GM21447 (cell line): ENCODE results near the gene POU2AF2.

Experiments
- ATAC-seq: cut with Tn5 transposase; IDR thresholded peaks from one replicate; pipeline ENCODE4 v1.9.1; 2021; ENCODE audit not compliant: unreplicated experiment

The POU2AF2 gene

GRCh38 chr11:111327908-111328624, 82.5 kb downstream of the POU2AF2 start:
- no peak for ATAC-seq

DNA sequence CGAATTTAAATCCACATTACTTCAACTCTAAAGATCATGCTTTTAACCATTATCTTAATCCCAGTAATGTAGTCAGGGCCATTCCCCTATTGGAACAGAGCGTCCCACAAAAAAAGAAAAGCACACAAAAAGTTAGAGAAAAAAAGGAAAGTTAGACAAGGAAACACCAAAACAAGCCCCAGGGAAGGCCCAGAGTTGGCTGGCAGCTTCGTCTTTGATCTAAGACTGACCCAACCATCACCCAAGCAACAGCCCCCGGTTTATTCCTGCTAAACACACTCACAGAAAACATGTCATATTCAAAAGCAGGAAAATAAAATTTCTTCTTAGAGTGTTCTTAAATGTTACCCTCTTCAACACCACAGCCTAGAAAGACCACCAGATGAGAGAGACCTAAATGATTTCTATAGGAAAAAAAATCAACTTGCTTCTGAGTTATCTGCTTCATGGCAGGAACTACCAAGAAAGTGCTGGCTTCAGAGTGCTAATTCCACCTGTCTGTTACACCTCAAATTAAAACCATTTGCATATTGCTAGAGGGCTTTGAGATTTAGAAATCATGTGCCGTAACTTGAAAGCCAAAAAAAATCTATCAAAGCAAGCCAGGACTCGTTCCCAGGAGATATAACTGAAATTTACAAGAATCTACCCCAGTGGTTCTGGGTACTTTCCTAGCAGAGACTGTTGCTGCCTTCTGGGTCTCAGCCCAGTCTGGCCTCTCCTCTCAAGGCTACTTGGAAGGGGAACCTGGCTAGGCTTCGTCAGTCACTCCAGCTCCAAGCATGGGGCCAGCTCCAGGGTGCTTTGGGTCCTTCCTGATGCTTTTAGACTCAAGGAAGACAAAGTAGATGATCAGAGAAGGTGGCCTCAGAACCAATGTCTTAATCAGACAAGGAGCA, 84.0 kb downstream of the POU2AF2 start:
- no peak for ATAC-seq

- ATAC-seq: no peak
Observed at GRCh38 chr11:111330234-111330893, 84.8 kb downstream of the POU2AF2 start.

DNA sequence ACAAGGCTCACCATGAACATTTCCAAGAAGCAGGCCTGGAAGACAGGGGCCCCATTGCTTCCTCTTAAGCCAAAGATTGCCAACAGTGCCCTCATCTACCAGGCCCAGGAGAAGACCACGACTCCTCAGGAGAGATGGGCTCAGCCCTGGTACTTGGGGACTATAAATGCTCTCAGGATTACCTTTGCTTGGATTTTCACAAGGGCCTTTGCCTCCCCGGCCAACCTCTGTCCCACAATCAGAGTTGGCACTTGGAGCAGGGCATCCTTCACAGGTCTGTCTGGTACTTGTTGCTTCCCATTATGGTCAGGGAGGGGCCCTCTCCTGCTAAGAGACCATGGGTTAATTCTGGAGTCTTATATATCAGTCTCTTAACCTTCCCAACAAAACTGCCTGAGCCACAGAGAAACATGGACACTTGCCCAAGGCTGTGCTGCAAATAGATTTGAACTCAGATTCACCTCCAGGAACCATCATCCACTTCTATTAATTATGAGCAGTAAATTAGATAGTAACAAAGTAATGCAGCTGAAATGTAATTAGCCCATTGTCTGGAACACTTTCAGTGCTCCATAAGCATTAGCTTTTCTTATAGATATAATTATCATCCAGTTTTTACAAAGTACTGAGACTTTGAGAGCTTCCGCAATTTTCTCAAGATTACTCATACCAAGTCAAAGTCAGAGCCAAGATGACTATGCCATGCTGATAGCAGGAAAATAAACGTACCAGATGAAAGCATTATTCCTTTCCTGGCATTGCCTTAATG, 86.4 kb downstream of the POU2AF2 start:
- no peak for ATAC-seq

DNA sequence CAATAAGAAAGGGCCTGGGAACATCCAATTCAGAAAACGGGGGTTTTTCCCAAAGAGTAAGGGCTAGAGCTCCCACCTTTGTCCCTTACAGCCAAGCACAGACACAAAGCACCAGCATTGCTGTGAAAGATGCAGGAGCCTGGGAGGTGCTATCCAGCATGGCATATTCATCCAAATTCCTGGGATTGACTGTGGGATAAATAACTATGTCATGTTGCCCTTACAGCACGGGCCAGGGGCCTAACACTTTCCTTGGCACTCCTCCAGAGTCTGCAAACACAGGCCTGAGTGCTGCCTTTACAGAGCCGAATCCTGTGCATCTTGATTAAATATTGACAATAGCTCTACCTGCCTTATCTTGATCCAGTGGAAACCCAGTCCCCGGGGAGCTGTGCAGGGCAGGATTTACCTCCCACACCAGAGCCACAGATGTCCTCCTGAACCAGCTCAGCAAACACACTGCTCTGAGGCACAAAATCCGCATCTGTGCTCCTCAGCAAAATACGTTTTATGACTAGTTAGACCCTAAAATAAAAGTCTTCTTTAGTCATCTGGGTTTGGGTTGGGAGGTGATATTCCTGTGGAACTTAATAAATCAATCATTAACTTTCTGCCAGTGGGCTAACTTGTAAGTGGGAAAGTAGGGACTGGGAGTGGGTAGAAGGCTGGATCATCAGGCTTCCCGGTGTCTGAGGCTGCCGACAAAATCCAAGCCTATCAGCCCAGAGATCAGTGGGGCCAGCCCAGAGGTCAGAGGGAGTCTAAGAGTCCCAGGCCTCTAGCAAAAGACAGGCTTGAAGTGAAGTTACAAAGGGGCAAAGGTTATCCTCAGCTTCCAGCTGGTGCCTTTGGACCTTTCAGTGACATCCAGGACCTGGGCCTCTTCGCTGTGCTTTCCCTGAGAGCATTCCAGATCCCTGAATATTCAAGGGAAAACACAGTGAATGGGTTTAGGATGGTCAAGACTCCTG, 89.3 kb downstream of the POU2AF2 start:
- no peak for ATAC-seq

GRCh38 chr11:111335549-111335948, 90.0 kb downstream of the POU2AF2 start:
- ATAC-seq: no peak
